Hepatocyte (in vitro differentiated cells): ENCODE measurements around the gene EPHB2. TPM values are rescaled to one million over a fixed set of nuclear protein-coding genes. Genes with fewer than 3 reads are reported as not detected.

ENCODE experiments used
- DNase-seq: peaks from one replicate; pipeline ENCODE4 v3.0.0-alpha.2; 2016; ENCODE audit warnings: low spot score
- H2AFZ ChIP-seq: fragments of 200-600 bp; sonication (generic); 2 replicates; pipeline ENCODE4 v1.6.0; 2016; ENCODE audit warnings: antibody characterized with exemption, mild to moderate bottlenecking
- H3K27ac ChIP-seq: fragments of 200-600 bp; sonication (generic); 2 replicates; pipeline ENCODE4 v1.5.1; 2016; ENCODE audit warnings: mild to moderate bottlenecking
- H3K27me3 ChIP-seq: fragments of 200-600 bp; sonication (generic); 2 replicates; pipeline ENCODE4 v1.6.1; 2016
- H3K36me3 ChIP-seq: fragments of 200-600 bp; sonication (generic); replicated peaks from 2 replicates; pipeline ENCODE4 v1.5.1; 2016; ENCODE audit warnings: low read depth; ENCODE audit not compliant: insufficient read depth
- H3K4me1 ChIP-seq: fragments of 200-600 bp; sonication (generic); 2 replicates; pipeline ENCODE4 v1.5.1; 2016; ENCODE audit warnings: mild to moderate bottlenecking, moderate library complexity; ENCODE audit not compliant: insufficient read depth
- H3K4me2 ChIP-seq: fragments of 200-600 bp; sonication (generic); 2 replicates; pipeline ENCODE4 v1.6.0; 2016
- H3K4me3 ChIP-seq: fragments of 200-600 bp; sonication (generic); 2 replicates; pipeline ENCODE4 v1.5.1; 2016; ENCODE audit warnings: mild to moderate bottlenecking
- H3K79me2 ChIP-seq: fragments of 200-600 bp; sonication (generic); 2 replicates; pipeline ENCODE4 v1.6.0; 2017; ENCODE audit warnings: mild to moderate bottlenecking
- H3K9me2 ChIP-seq: fragments of 200-600 bp; sonication (generic); replicated peaks from 2 replicates; pipeline ENCODE4 v1.6.0; 2017; ENCODE audit warnings: mild to moderate bottlenecking; ENCODE audit not compliant: insufficient read depth
- H3K9me3 ChIP-seq: fragments of 200-600 bp; sonication (generic); 2 replicates; pipeline ENCODE4 v1.5.1; 2016; ENCODE audit warnings: low read depth, mild to moderate bottlenecking
- H4K20me1 ChIP-seq: fragments of 200-600 bp; sonication (generic); 2 replicates; pipeline ENCODE4 v1.6.0; 2016; ENCODE audit warnings: mild to moderate bottlenecking; ENCODE audit not compliant: insufficient read depth, poor library complexity, severe bottlenecking
- CTCF ChIP-seq: fragments of 200-600 bp; sonication (generic); IDR thresholded peaks from 2 replicates; pipeline ENCODE4 v1.5.1; 2016; ENCODE audit warnings: antibody characterized with exemption, mild to moderate bottlenecking; ENCODE audit not compliant: poor library complexity
- EZH2 ChIP-seq: fragments of 200-600 bp; sonication (generic); IDR thresholded peaks from 2 replicates; pipeline ENCODE4 v1.6.1; 2016; ENCODE audit warnings: antibody characterized with exemption, mild to moderate bottlenecking, borderline replicate concordance
- EZH2phosphoT487 ChIP-seq: fragments of 200-600 bp; sonication (generic); IDR thresholded peaks from one replicate; pipeline ENCODE4 v1.6.1; 2018; ENCODE audit warnings: antibody characterized with exemption, mild to moderate bottlenecking, low read depth, moderate library complexity; ENCODE audit not compliant: unreplicated experiment, severe bottlenecking
- whole genome bisulfite sequencing: methylation state at CpG from one replicate; pipeline ENCODE4 v1.1.6; 2016; ENCODE audit warnings: low lambda C conversion rate; ENCODE audit errors: missing lambda C conversion rate; 5-methylcytosine and 5-hydroxymethylcytosine counted together
- polyA plus RNA-seq: library from polyadenylated mRNA; unstranded; fragments of >200 nt; fragmentation: Nextera tagmentation; extraction: Ambion mirVana; gene quantifications from 2 replicates; pipeline ENCODE4 v1.2.1, GENCODE V29; 2016
- total RNA-seq: library from RNA; depleted of rRNA; stranded (reverse); fragments of >200 nt; gene quantifications from 2 replicates; pipeline ENCODE4 v1.2.3, GENCODE V29; 2014

The EPHB2 gene
- total and polyA plus RNA-seq, 2 experiments from 2014 or later: 17.2 to 18.3 TPM

DNA sequence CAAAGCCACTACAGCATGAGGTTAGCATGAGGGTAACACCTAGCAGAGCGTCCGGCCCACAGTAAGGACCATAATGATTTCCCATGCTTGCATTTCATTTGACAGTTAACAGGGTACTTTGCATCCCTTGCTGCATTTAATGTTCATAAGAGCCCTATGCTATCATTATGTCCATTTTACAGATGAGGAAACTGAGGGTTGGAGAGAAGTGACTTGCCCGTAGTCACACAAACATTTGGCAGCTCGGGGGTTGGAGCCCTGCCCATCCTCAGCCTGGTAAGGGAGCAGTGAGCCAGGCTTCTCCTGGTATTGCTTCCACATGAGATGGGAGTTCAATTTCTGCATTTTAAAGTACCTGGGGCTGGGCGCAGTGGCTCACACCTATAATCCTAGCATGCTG lies 16.5 kb upstream of the EPHB2 start:
- WGBS: 95% methylated on average over 5 of the region's 5 CpGs
- Histone ChIP-seq H3K79me2 (no peaks in the 10 kb centered on the region), H3K9me2 (no peaks in the 10 kb centered on the region), H3K4me3 (no peak overlapping the region), H3K36me3 (no peaks in the 10 kb centered on the region), H3K27me3 (no peaks in the 10 kb centered on the region), H4K20me1 (no peaks in the 10 kb centered on the region), H3K4me1 (peaks cover 5% of the 10 kb centered on the region), H2AFZ (no peak overlapping the region), H3K4me2 (no peak overlapping the region), H3K9me3 (no peaks in the 10 kb centered on the region), H3K27ac (no peak overlapping the region)
- no peak for DNase-seq
- TF ChIP-seq EZH2phosphoT487 (no peak), EZH2 (no peak), CTCF (no peak)

DNA sequence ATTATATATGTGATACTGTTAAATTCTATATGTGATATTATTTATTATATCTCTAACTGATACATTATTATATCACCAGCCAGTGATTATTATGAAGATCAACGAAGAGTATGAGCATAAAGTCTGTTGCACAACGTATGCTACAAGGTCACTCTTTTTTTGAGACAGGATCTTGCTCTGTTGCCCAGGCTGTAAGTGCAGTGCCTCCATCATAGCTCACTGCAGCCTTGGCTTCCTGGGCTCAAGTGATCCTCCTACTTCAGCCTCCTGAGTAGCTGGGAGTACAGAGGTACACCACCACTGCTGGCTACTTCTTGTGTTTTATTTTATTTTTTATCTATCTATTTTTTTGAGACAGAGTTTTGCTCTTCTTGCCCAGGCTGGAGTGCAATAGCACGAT lies 14.0 kb upstream of the EPHB2 start:
- 94% methylated on average over 3 of the region's 3 CpGs for WGBS
- Histone ChIP-seq H3K4me1 (peaks cover 4% of the 10 kb centered on the region), H3K27me3 (no peaks in the 10 kb centered on the region), H3K9me2 (no peaks in the 10 kb centered on the region), H4K20me1 (no peaks in the 10 kb centered on the region), H3K4me3 (no peak overlapping the region), H3K9me3 (no peaks in the 10 kb centered on the region), H3K27ac (no peak overlapping the region), H3K79me2 (no peaks in the 10 kb centered on the region), H3K4me2 (no peak overlapping the region), H3K36me3 (no peaks in the 10 kb centered on the region), H2AFZ (no peak overlapping the region)
- no peak for DNase-seq
- TF ChIP-seq EZH2 (no peak), CTCF (no peak), EZH2phosphoT487 (no peak)

- Histone ChIP-seq H3K4me2 (no peak overlapping the region), H4K20me1 (no peaks in the 10 kb centered on the region), H3K9me2 (no peaks in the 10 kb centered on the region), H3K4me3 (no peak overlapping the region), H3K9me3 (no peaks in the 10 kb centered on the region), H3K79me2 (no peaks in the 10 kb centered on the region), H3K4me1 (peaks cover 9% of the 10 kb centered on the region), H3K36me3 (no peaks in the 10 kb centered on the region), H2AFZ (no peak overlapping the region), H3K27me3 (no peaks in the 10 kb centered on the region), H3K27ac (peak overlapping the region; percentile 55)
- 43% methylated on average over 5 of the region's 5 CpGs for WGBS
- peak; percentile 20 for DNase-seq
- TF ChIP-seq EZH2phosphoT487: no peak
- no peak for TF ChIP-seq CTCF
- TF ChIP-seq EZH2: no peak
Observed at GRCh38 chr1:22697980-22698379, 12.7 kb upstream of the EPHB2 start.
